Stimulated activated CD4-positive, alpha-beta T cell treated with anti-CD3 and anti-CD28 coated beads, Interleukin-15, amount 100 ng/mL, for 1 hour (primary cell): Measurements from ENCODE around the gene LSAMP.
"Not testable (repeated sequence)": the region's sequence is repeated elsewhere in the genome, so short reads cannot be mapped to it uniquely, and the experiment has no call there.

ENCODE experiments used
- DNase-seq, 2 donors: peaks; one replicate each; pipeline ENCODE4 v3.0.0-alpha.2; 2020; ENCODE audit warnings: low read depth in 1 of 2, low spot score in 1 of 2

The LSAMP gene

GRCh38 chr3:116118475-116119169, 326.7 kb downstream of the LSAMP start:
- no peak for DNase-seq

- no peak for DNase-seq
Observed at GRCh38 chr3:116114586-116114985, 330.7 kb downstream of the LSAMP start.

GRCh38 chr3:116112696-116113095, 332.6 kb downstream of the LSAMP start:
- DNase-seq: no peak

- no peak for DNase-seq
Observed at GRCh38 chr3:116111765-116112164, 333.5 kb downstream of the LSAMP start.

- no peak for DNase-seq
Observed at GRCh38 chr3:116103868-116104530, 341.3 kb downstream of the LSAMP start.

- DNase-seq: no peak
Observed at GRCh38 chr3:116102037-116102436, 343.2 kb downstream of the LSAMP start.

GRCh38 chr3:116097226-116097625, 348.1 kb downstream of the LSAMP start:
- no peak for DNase-seq

- DNase-seq: no peak
Observed at GRCh38 chr3:116096631-116097030, 348.7 kb downstream of the LSAMP start.

GRCh38 chr3:116093374-116093773, 351.9 kb downstream of the LSAMP start:
- DNase-seq: no peak

- DNase-seq: no peak
Observed at GRCh38 chr3:116087426-116087825, 357.9 kb downstream of the LSAMP start.

GRCh38 chr3:116084999-116085791, 360.1 kb downstream of the LSAMP start:
- no peak for DNase-seq

- no peak for DNase-seq
Observed at GRCh38 chr3:116083683-116084082, 361.6 kb downstream of the LSAMP start.

GRCh38 chr3:116078561-116078960, 366.7 kb downstream of the LSAMP start:
- DNase-seq: no peak

GRCh38 chr3:116077557-116077956, 367.7 kb downstream of the LSAMP start:
- no peak for DNase-seq

- no peak for DNase-seq
Observed at GRCh38 chr3:116077059-116077458, 368.2 kb downstream of the LSAMP start.

GRCh38 chr3:116070516-116071278, 374.6 kb downstream of the LSAMP start:
- not testable (repeated sequence) for DNase-seq

- DNase-seq: no peak
Observed at GRCh38 chr3:116070061-116070460, 375.2 kb downstream of the LSAMP start.

GRCh38 chr3:116069024-116069423, 376.3 kb downstream of the LSAMP start:
- no peak for DNase-seq

GRCh38 chr3:116067326-116067725, 378.0 kb downstream of the LSAMP start:
- DNase-seq: no peak

- DNase-seq: no peak
Observed at GRCh38 chr3:116065501-116065900, 379.8 kb downstream of the LSAMP start.

- DNase-seq: no peak
Observed at GRCh38 chr3:116064646-116065045, 380.6 kb downstream of the LSAMP start.
